Loucy (cell line): ENCODE measurements around the gene DNM3.

Experiments used
- H2AFZ ChIP-seq: fragments of 200-600 bp; sonication (generic); 2 replicates; pipeline ENCODE4 v1.6.0; 2016; ENCODE audit warnings: antibody characterized with exemption, mild to moderate bottlenecking, low read length, moderate library complexity
- H3F3A ChIP-seq: fragments of 200-600 bp; 2 replicates; pipeline ENCODE4 v1.6.0; 2016; ENCODE audit warnings: antibody characterized with exemption, low read depth, mild to moderate bottlenecking
- H3K27me3 ChIP-seq: fragments of 200-600 bp; sonication (generic); 2 replicates; pipeline ENCODE4 v1.6.1; 2014; ENCODE audit warnings: low read length, mild to moderate bottlenecking; ENCODE audit not compliant: insufficient read depth, poor library complexity, severe bottlenecking
- H3K36me3 ChIP-seq: fragments of 200-600 bp; sonication (generic); 2 replicates; pipeline ENCODE4 v1.6.1; 2016; ENCODE audit warnings: low read length; ENCODE audit not compliant: insufficient read depth
- H3K4me1 ChIP-seq: fragments of 200-600 bp; sonication (generic); 2 replicates; pipeline ENCODE4 v1.5.1; 2014; ENCODE audit warnings: low read length, mild to moderate bottlenecking; ENCODE audit not compliant: insufficient read depth, poor library complexity, severe bottlenecking
- H3K4me2 ChIP-seq: fragments of 200-600 bp; sonication (generic); 2 replicates; pipeline ENCODE4 v1.6.0; 2014; ENCODE audit warnings: antibody characterized with exemption, low read length, low read depth, mild to moderate bottlenecking; ENCODE audit not compliant: poor library complexity, severe bottlenecking
- H3K4me3 ChIP-seq: fragments of 200-600 bp; sonication (generic); 2 replicates; pipeline ENCODE4 v1.5.1; 2014; ENCODE audit warnings: low read length, mild to moderate bottlenecking, mixed read lengths; ENCODE audit not compliant: poor library complexity, severe bottlenecking
- H3K79me2 ChIP-seq: fragments of 200-600 bp; sonication (generic); 2 replicates; pipeline ENCODE4 v1.6.1; 2014; ENCODE audit warnings: low read length; ENCODE audit not compliant: insufficient read depth
- H3K9ac ChIP-seq: fragments of 200-600 bp; sonication (generic); 2 replicates; pipeline ENCODE4 v1.6.0; 2014; ENCODE audit warnings: mild to moderate bottlenecking, low read depth, low read length, moderate library complexity; ENCODE audit not compliant: poor library complexity, severe bottlenecking
- H3K9me2 ChIP-seq: fragments of 200-600 bp; sonication (generic); replicated peaks from 2 replicates; pipeline ENCODE4 v1.6.1; 2016; ENCODE audit warnings: low read depth, low read length, mixed read lengths
- H3K9me3 ChIP-seq: fragments of 200-600 bp; sonication (generic); 2 replicates; pipeline ENCODE4 v1.6.1; 2014; ENCODE audit warnings: mild to moderate bottlenecking, antibody characterized with exemption, low read length, low read depth; ENCODE audit not compliant: insufficient read depth
- H4K20me1 ChIP-seq: fragments of 200-600 bp; sonication (generic); 2 replicates; pipeline ENCODE4 v1.6.0; 2014; ENCODE audit warnings: antibody characterized with exemption, low read length, mild to moderate bottlenecking; ENCODE audit not compliant: insufficient read depth, poor library complexity, severe bottlenecking
- EZH2phosphoT487 ChIP-seq: fragments of 200-600 bp; IDR thresholded peaks from 2 replicates; pipeline ENCODE4 v1.6.1; 2018; ENCODE audit warnings: antibody characterized with exemption, mild to moderate bottlenecking, moderate library complexity, borderline replicate concordance
- TF ChIP-seq, protein P1 (sequence below): fragments of 200-600 bp; sonication (generic); conservative IDR thresholded peaks from 2 replicates; pipeline ENCODE4 v1.5.1; 2014; ENCODE audit warnings: mild to moderate bottlenecking, antibody characterized with exemption, low read length

The DNM3 gene

DNA sequence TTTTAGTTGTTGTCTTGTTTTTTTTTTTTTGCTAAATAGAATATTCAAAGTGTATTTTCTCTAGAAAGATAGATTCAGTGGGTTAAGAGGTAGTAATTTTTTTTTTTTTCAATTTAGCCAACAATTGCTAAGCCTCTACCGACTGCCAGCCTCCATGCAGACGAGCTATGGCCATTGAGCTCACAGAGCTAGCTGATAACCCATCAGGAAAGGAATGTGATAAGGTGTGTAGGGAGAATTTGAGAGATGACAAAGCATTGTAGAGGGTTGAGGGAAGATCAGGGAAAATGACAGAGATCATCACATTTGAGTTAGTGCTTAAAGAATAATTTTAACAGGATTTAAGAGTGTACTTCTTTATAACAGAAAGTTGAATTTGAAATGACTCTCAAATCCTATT lies 30.6 kb downstream of the DNM3 start:
- Histone ChIP-seq H3K9me3 (no peaks in the 10 kb centered on the region), H3K4me1 (no peaks in the 10 kb centered on the region), H3K9ac (no peak overlapping the region), H2AFZ (no peak overlapping the region), H3K9me2 (no peaks in the 10 kb centered on the region), H3F3A (no peaks in the 10 kb centered on the region), H3K4me3 (no peak overlapping the region), H4K20me1 (no peaks in the 10 kb centered on the region), H3K4me2 (no peak overlapping the region), H3K79me2 (no peaks in the 10 kb centered on the region), H3K27me3 (no peaks in the 10 kb centered on the region), H3K36me3 (no peaks in the 10 kb centered on the region)
- TF ChIP-seq EZH2phosphoT487: no peak
- TF ChIP-seq, protein P1, sequence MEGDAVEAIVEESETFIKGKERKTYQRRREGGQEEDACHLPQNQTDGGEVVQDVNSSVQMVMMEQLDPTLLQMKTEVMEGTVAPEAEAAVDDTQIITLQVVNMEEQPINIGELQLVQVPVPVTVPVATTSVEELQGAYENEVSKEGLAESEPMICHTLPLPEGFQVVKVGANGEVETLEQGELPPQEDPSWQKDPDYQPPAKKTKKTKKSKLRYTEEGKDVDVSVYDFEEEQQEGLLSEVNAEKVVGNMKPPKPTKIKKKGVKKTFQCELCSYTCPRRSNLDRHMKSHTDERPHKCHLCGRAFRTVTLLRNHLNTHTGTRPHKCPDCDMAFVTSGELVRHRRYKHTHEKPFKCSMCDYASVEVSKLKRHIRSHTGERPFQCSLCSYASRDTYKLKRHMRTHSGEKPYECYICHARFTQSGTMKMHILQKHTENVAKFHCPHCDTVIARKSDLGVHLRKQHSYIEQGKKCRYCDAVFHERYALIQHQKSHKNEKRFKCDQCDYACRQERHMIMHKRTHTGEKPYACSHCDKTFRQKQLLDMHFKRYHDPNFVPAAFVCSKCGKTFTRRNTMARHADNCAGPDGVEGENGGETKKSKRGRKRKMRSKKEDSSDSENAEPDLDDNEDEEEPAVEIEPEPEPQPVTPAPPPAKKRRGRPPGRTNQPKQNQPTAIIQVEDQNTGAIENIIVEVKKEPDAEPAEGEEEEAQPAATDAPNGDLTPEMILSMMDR: no peak

DNA sequence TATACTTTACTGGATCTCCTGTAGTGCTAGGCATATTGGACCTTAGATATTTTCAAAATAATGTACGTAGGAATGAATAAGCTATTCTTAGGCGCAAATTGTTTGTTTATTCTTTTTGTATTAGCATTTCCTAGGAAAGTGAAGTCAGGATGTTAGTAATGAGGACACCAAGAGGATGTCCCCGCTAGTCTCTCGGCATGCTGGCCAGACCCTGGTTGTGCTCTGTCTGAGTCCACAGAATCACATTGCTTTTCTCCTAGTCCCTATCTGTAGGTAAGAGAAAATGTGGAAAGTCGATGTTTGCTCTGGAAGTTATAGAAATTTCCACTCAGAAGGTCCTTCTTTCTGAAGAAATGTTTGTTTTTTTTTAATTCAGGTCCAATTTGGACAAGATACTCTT lies 31.1 kb downstream of the DNM3 start:
- H3K27me3 ChIP-seq: no peaks in the 10 kb centered on the region
- H2AFZ ChIP-seq: no peak overlapping the region
- H3K4me1 ChIP-seq: no peaks in the 10 kb centered on the region
- H3K79me2 ChIP-seq: no peaks in the 10 kb centered on the region
- H3K9me3 ChIP-seq: no peaks in the 10 kb centered on the region
- H3K4me3 ChIP-seq: no peak overlapping the region
- H3F3A ChIP-seq: no peaks in the 10 kb centered on the region
- H3K4me2 ChIP-seq: no peak overlapping the region
- H3K9me2 ChIP-seq: no peaks in the 10 kb centered on the region
- H4K20me1 ChIP-seq: no peaks in the 10 kb centered on the region
- no peak overlapping the region for H3K9ac ChIP-seq
- TF ChIP-seq, protein P1: no peak
- TF ChIP-seq EZH2phosphoT487: no peak
- no peaks in the 10 kb centered on the region for H3K36me3 ChIP-seq

DNA sequence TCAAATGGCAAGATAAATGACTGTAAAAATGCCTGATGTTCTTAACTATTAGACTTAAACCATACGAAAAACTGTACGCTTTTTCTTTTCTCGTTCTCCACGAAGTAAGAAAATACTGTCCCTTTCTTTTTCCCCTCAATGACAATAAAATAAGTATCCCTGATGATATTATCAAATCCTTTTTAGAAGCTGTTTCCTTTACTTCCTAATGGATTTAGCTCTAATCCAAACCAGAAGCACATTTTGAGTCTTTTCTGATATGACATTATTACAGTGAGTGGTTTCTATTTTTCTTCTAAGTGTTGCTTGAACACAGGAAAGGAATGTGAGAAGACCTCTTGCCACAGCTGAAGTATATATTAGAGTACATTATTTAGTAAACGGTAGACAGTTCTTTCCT lies 32.4 kb downstream of the DNM3 start:
- no peak overlapping the region for H3K4me2 ChIP-seq
- H3K27me3 ChIP-seq: no peaks in the 10 kb centered on the region
- H3K4me3 ChIP-seq: no peak overlapping the region
- H3K9ac ChIP-seq: no peak overlapping the region
- H3K9me2 ChIP-seq: no peaks in the 10 kb centered on the region
- H3K4me1 ChIP-seq: no peaks in the 10 kb centered on the region
- H2AFZ ChIP-seq: no peak overlapping the region
- H3K36me3 ChIP-seq: no peaks in the 10 kb centered on the region
- no peaks in the 10 kb centered on the region for H3K9me3 ChIP-seq
- H4K20me1 ChIP-seq: no peaks in the 10 kb centered on the region
- H3F3A ChIP-seq: no peaks in the 10 kb centered on the region
- TF ChIP-seq, protein P1: no peak
- TF ChIP-seq EZH2phosphoT487: no peak
- H3K79me2 ChIP-seq: no peaks in the 10 kb centered on the region
